ENCODE data around the gene VPS29. TPM values are rescaled to one million over a fixed set of nuclear protein-coding genes. Genes with fewer than 3 reads are reported as not detected.

Gene VPS29
- total RNA-seq, 4 donors from 2014 or later, result 16.3 to 142 (median 79.3) TPM

DNA sequence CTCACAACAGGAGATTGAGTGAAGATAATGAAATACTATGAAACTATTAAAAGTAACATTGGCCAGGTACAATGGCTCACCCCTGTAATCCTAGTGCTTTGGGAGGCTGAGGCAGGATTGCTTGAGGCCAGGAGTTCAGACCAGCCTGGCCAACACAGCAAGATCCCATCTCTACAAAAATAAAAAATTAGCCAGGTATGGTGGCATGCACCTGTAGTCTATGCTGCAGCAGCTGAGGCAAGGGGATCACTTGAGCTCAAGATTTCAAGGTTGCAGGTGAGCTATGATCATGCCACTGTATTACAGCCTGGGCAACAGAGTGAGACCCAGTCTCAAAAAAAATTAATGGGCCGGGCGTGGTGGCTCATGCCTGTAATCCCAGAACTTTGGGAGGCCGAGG is 15.1 kb upstream of the VPS29 start:
- WGBS, 2 donors (ENCODE audit: low coverage in 1 of 2), result 91% methylated on average over 3 of the region's 3 CpGs; no CpG with 5 or more reads in 1 of the 2 donors
- in situ Hi-C loops (cut with MboI; ENCODE audit: low pct_ligation_motif_present in 1 of 4, low pct_unique_long_range_greater_than_20kb in 1 of 4, low sequenced_read_pairs in 3 of 4), result loop anchor here in 3 of 4 donors (10.0 to 25.0 kb wide), 3 partner anchors 88 to 195 kb away; no protein-coding TSS in a partner anchor

DNA sequence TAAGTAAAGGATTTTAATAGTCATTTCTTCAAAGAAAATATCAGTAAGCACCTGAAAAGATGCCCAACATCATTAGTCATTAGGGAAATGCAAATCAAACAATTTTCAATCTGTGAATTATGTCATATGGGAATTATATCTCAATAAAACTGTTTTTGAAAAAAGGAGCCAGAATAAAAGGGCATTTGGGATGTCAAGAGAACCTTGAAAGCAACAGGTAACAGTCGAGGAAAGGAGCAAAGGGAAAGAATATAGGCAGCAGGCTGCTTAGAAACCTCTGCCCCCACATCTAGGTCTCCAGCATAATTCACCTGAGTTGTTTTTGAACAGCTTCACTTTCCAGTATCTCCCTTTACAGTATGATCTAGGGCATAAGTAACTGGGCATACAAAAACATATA is 12.5 kb upstream of the VPS29 start:
- TF ChIP-seq POLR2A (IDR thresholded peaks at IDR 0.05), result no peak
- TF ChIP-seq POLR2AphosphoS5 (IDR thresholded peaks at IDR 0.05), result no peak
- no peak for TF ChIP-seq EP300 (IDR thresholded peaks at IDR 0.05; ENCODE audit: low read depth)
- TF ChIP-seq, protein P1, sequence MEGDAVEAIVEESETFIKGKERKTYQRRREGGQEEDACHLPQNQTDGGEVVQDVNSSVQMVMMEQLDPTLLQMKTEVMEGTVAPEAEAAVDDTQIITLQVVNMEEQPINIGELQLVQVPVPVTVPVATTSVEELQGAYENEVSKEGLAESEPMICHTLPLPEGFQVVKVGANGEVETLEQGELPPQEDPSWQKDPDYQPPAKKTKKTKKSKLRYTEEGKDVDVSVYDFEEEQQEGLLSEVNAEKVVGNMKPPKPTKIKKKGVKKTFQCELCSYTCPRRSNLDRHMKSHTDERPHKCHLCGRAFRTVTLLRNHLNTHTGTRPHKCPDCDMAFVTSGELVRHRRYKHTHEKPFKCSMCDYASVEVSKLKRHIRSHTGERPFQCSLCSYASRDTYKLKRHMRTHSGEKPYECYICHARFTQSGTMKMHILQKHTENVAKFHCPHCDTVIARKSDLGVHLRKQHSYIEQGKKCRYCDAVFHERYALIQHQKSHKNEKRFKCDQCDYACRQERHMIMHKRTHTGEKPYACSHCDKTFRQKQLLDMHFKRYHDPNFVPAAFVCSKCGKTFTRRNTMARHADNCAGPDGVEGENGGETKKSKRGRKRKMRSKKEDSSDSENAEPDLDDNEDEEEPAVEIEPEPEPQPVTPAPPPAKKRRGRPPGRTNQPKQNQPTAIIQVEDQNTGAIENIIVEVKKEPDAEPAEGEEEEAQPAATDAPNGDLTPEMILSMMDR (IDR thresholded peaks at IDR 0.05), result no peak
- Histone ChIP-seq H3K27me3 (no peaks in the 10 kb centered on the region), H3K9me3 (no peaks in the 10 kb centered on the region), H3K36me3 (no peaks in the 10 kb centered on the region), H3K27ac (no peak overlapping the region), H3K4me1 (peaks cover 0 to 7% (median 3%) of the 10 kb centered on the region in 4 donors), H3K4me3 (no peak overlapping the region)
- in situ Hi-C loops (cut with MboI; ENCODE audit: low pct_ligation_motif_present in 1 of 4, low pct_unique_long_range_greater_than_20kb in 1 of 4, low sequenced_read_pairs in 3 of 4) (loop anchor here (5.0 to 25.0 kb wide), 4 partner anchors 88 to 198 kb away; no protein-coding TSS in a partner anchor), intact Hi-C loops (cut with DNase I; ENCODE audit: low total_unique reads) (loop anchor here (5.0 kb wide), 1 partner anchor 88 kb away; no protein-coding TSS in a partner anchor)
- DNase-seq, result no peak
- WGBS, 2 donors (ENCODE audit: low coverage in 1 of 2), result 67 to 88% methylated on average over 1 of the region's 1 CpG

More for the DNA sequence above, 15.1 kb upstream of the VPS29 start:
- Histone ChIP-seq H3K36me3 (no peaks in the 10 kb centered on the region), H3K4me1 (peaks cover 0 to 7% (median 3%) of the 10 kb centered on the region in 4 donors), H3K9me3 (no peaks in the 10 kb centered on the region), H3K27me3 (no peaks in the 10 kb centered on the region), H3K4me3 (no peak overlapping the region), H3K27ac (no peak overlapping the region)
- TF ChIP-seq EP300 (IDR thresholded peaks at IDR 0.05; ENCODE audit: low read depth), result no peak
- intact Hi-C loops (cut with DNase I; ENCODE audit: low total_unique reads), result loop anchor here (2.0 to 5.0 kb wide), 2 partner anchors 36 to 75 kb away; no protein-coding TSS in a partner anchor
- DNase-seq, result no peak

DNA sequence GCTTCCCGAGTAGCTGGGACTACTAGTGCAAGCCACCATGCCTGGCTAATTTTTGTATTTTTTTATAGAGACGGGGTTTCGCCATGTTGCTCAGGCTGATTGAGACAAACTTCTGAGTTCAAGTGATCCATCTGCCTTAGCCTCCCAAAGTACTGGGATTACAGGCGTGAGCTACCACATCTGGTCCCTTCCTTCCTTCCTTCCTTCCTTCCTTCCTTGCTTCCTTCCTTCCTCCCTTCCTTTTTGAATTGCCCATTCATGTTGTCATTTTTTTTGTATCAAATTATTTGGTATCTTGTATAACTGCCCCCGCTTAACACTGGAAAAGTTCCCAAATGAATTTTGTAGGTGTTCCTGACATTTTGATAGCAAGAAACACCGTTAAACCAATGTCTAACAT is 11.9 kb upstream of the VPS29 start:
- no peaks in the 10 kb centered on the region for H3K27me3 ChIP-seq
- WGBS, 2 donors (ENCODE audit: low coverage in 1 of 2), result 75 to 98% methylated on average over 4 to 6 of the region's 6 CpGs
- no peaks in the 10 kb centered on the region for H3K36me3 ChIP-seq
- intact Hi-C loops (cut with DNase I; ENCODE audit: low total_unique reads), result loop anchor here (5.0 kb wide), 1 partner anchor 88 kb away; no protein-coding TSS in a partner anchor
- TF ChIP-seq EP300 (IDR thresholded peaks at IDR 0.05; ENCODE audit: low read depth) (no peak), POLR2A (IDR thresholded peaks at IDR 0.05) (no peak), POLR2AphosphoS5 (IDR thresholded peaks at IDR 0.05) (no peak)
- TF ChIP-seq, protein P1 (IDR thresholded peaks at IDR 0.05), result no peak
- H3K4me1 ChIP-seq, result peaks cover 0 to 7% (median 3%) of the 10 kb centered on the region in 4 donors
- no peak for DNase-seq
- no peaks in the 10 kb centered on the region for H3K9me3 ChIP-seq
- no peak overlapping the region for H3K27ac ChIP-seq
- no peak overlapping the region for H3K4me3 ChIP-seq
- in situ Hi-C loops (cut with MboI; ENCODE audit: low pct_ligation_motif_present in 1 of 4, low pct_unique_long_range_greater_than_20kb in 1 of 4, low sequenced_read_pairs in 3 of 4), result loop anchor here (5.0 to 25.0 kb wide), 4 partner anchors 88 to 198 kb away; no protein-coding TSS in a partner anchor

DNA sequence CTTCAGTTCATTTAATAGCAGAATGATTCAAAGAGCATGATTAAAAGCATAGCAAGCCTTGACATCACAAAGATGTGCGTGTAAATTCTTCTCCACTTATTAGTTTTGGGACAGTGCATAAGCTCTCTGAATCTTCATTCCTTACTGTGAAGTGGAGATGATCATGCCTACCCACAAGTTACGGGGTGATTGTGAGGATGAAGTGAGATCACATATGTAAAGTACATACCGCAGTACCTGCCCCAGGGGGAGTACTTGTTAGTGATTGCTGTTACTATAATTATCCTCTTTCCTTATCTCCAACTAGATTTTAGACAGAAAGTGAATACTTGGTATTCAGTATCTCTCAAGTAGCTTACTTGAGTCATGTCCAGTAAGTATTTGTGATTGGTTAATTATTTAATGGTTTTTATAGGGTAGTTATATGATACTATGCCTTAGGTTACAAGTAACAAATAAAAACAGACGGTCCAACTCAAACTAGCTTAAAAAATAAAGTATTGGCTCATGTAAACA is 6.2 kb upstream of the VPS29 start:
- Histone ChIP-seq H3K27ac (no peak overlapping the region), H3K4me1 (peaks cover 0 to 6% (median 3%) of the 10 kb centered on the region in 4 donors), H3K36me3 (no peaks in the 10 kb centered on the region), H3K9me3 (no peaks in the 10 kb centered on the region), H3K27me3 (no peaks in the 10 kb centered on the region), H3K4me3 (no peak overlapping the region)
- DNase-seq, result no peak
- TF ChIP-seq, protein P1 (IDR thresholded peaks at IDR 0.05), result no peak
- TF ChIP-seq POLR2AphosphoS5 (IDR thresholded peaks at IDR 0.05) (no peak), POLR2A (IDR thresholded peaks at IDR 0.05) (no peak), EP300 (IDR thresholded peaks at IDR 0.05; ENCODE audit: low read depth) (no peak)
- intact Hi-C loops (cut with DNase I; ENCODE audit: low total_unique reads), result no loop called here
- in situ Hi-C loops (cut with MboI; ENCODE audit: low pct_ligation_motif_present in 1 of 4, low pct_unique_long_range_greater_than_20kb in 1 of 4, low sequenced_read_pairs in 3 of 4), result loop anchor here in 2 of 4 donors (10.0 to 25.0 kb wide), 2 partner anchors 53 to 204 kb away; partner anchors contain the start of gene ARPC3 (in 1 of the 2)
- 88 to 90% methylated on average over 3 to 4 of the region's 4 CpGs for WGBS, 2 donors (ENCODE audit: low coverage in 1 of 2)

All from transverse colon (tissue), 4 donors.